ENCODE data around the gene MLX.

DNA sequence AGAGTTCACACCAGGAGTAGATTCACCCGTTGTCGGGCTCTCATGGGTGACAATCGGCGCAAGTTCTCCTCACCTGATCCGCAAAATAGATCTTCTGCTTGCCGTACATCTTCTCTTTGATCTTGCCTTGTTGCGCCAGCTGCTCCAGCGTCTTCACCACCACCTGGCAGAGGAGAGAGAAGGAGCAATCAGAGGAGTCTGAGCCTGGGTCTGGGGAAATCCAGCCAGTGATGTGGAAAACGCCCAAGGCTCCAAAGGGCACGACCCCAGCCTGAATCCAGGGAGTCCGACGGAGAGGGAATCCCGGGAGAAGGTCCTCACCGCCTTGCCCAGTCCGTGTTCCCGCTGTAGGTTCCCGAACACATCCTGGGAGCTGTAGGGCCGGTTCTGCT lies 10.2 kb downstream of the MLX start:
- TF ChIP-seq, protein P1, sequence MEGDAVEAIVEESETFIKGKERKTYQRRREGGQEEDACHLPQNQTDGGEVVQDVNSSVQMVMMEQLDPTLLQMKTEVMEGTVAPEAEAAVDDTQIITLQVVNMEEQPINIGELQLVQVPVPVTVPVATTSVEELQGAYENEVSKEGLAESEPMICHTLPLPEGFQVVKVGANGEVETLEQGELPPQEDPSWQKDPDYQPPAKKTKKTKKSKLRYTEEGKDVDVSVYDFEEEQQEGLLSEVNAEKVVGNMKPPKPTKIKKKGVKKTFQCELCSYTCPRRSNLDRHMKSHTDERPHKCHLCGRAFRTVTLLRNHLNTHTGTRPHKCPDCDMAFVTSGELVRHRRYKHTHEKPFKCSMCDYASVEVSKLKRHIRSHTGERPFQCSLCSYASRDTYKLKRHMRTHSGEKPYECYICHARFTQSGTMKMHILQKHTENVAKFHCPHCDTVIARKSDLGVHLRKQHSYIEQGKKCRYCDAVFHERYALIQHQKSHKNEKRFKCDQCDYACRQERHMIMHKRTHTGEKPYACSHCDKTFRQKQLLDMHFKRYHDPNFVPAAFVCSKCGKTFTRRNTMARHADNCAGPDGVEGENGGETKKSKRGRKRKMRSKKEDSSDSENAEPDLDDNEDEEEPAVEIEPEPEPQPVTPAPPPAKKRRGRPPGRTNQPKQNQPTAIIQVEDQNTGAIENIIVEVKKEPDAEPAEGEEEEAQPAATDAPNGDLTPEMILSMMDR (conservative IDR thresholded peaks at IDR 0.05; ENCODE audit: low read depth, low read length), result no peak
- no peak for TF ChIP-seq EZH2 (IDR thresholded peaks at IDR 0.05; ENCODE audit: borderline replicate concordance, low read depth, low read length, poor library complexity, severe bottlenecking)
